Adrenal gland (tissue), 5 donors: ENCODE data around the gene NPEPL1.

Experiments used
- POLR2A ChIP-seq, 2 donors: fragments of 450-650 bp; IDR thresholded peaks; one replicate each; pipeline ENCODE4 v1.6.1; 2017; ENCODE audit warnings: antibody characterized with exemption in 2 of 2, mild to moderate bottlenecking in 2 of 2, moderate library complexity in 1 of 2
- TF ChIP-seq, protein P1 (sequence below), 6 experiments: fragments of 450-650 bp in 4 of 6; fragments of 200-600 bp in 2 of 6; sonication (generic) in 1 of 6; IDR thresholded peaks; 1 replicate in 5 of 6; 2 replicates in 1 of 6; pipeline versions ENCODE4 v1.5.1 to v1.8.0; 2016 to 2021; ENCODE audit warnings: antibody characterized with exemption in 6 of 6, mild to moderate bottlenecking in 2 of 6, moderate library complexity in 1 of 6
- donor health status: DM: no; HTN: no; CAD: no.

DNA sequence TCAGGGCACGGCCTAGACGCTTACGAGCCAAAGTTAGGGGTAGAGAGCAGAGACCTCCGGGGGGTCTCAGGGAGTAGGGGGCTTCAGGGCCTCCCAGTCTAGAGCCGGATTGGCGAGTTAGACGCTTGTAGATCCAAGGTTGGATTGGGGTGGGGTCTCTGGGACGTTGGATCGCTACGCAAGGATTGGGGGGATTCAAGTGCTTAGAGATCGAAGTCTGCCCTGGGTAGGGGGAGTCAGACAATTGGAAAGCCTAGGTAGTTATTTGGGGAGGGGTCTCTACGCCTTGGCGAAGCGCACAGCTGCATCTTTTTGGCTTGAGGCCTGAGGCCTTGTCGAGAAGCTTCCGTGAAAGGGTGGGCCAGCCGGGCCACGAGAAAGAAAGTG is 41.0 kb upstream of the NPEPL1 start:
- TF ChIP-seq, protein P1, sequence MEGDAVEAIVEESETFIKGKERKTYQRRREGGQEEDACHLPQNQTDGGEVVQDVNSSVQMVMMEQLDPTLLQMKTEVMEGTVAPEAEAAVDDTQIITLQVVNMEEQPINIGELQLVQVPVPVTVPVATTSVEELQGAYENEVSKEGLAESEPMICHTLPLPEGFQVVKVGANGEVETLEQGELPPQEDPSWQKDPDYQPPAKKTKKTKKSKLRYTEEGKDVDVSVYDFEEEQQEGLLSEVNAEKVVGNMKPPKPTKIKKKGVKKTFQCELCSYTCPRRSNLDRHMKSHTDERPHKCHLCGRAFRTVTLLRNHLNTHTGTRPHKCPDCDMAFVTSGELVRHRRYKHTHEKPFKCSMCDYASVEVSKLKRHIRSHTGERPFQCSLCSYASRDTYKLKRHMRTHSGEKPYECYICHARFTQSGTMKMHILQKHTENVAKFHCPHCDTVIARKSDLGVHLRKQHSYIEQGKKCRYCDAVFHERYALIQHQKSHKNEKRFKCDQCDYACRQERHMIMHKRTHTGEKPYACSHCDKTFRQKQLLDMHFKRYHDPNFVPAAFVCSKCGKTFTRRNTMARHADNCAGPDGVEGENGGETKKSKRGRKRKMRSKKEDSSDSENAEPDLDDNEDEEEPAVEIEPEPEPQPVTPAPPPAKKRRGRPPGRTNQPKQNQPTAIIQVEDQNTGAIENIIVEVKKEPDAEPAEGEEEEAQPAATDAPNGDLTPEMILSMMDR (IDR thresholded peaks at IDR 0.05), result no peak
- no peak for TF ChIP-seq POLR2A (IDR thresholded peaks at IDR 0.05)
